HepG2 (cell line): ENCODE results near the gene VWA1. TPM values are rescaled to one million over a fixed set of nuclear protein-coding genes. Genes with fewer than 3 reads are reported as not detected.

Experiments used
- BCL6 ChIP-seq: IDR thresholded peaks from 2 replicates; pipeline ENCODE4 v1.6.1; 2016; ENCODE audit warnings: missing genetic modification reagents, missing compliant biosample characterization
- BRD4 ChIP-seq: sonication (generic); formaldehyde crosslinking; IDR thresholded peaks from 2 replicates; pipeline ENCODE4 v1.4.0; 2020; ENCODE audit warnings: missing genetic modification reagents
- ETV6 ChIP-seq: sonication (generic); formaldehyde crosslinking; conservative IDR thresholded peaks from 2 replicates; pipeline ENCODE4 v1.4.0; 2020; ENCODE audit warnings: missing genetic modification reagents
- MTA1 ChIP-seq: sonication (generic); formaldehyde crosslinking; IDR thresholded peaks from 2 replicates; pipeline ENCODE4 v1.4.0; 2020; ENCODE audit warnings: missing genetic modification reagents, mild to moderate bottlenecking, borderline replicate concordance
- NFATC3 ChIP-seq: sonication (generic); formaldehyde crosslinking; IDR thresholded peaks from 2 replicates; pipeline ENCODE4 v1.5.1; 2020; ENCODE audit warnings: mild to moderate bottlenecking, missing genetic modification reagents
- REPIN1 ChIP-seq: sonication (generic); formaldehyde crosslinking; IDR thresholded peaks from 2 replicates; pipeline ENCODE4 v1.8.0; 2022; ENCODE audit warnings: missing genetic modification reagents, low read depth, mild to moderate bottlenecking, borderline replicate concordance
- ZEB1 ChIP-seq: IDR thresholded peaks from 2 replicates; pipeline ENCODE4 v1.6.1; 2012; ENCODE audit warnings: mild to moderate bottlenecking, low read depth, inconsistent platforms; ENCODE audit not compliant: insufficient replicate concordance
- ZNF569 ChIP-seq: sonication (generic); formaldehyde crosslinking; IDR thresholded peaks from 2 replicates; pipeline ENCODE4 v1.5.0; 2020; ENCODE audit warnings: mild to moderate bottlenecking, missing genetic modification reagents, moderate library complexity, borderline replicate concordance
- ZNF660 ChIP-seq: sonication (generic); formaldehyde crosslinking; IDR thresholded peaks from 2 replicates; pipeline ENCODE4 v1.5.1; 2020; ENCODE audit warnings: mild to moderate bottlenecking, low read depth, missing genetic modification reagents, borderline replicate concordance
- ZNF670 ChIP-seq: sonication (generic); formaldehyde crosslinking; IDR thresholded peaks from 2 replicates; pipeline ENCODE4 v1.8.0; 2022; ENCODE audit warnings: mild to moderate bottlenecking, missing genetic modification reagents, borderline replicate concordance
- ZNF788 ChIP-seq: sonication (generic); formaldehyde crosslinking; IDR thresholded peaks from 2 replicates; pipeline ENCODE4 v1.5.0; 2020; ENCODE audit warnings: mild to moderate bottlenecking, missing genetic modification reagents, borderline replicate concordance
- polyA plus RNA-seq, 8 experiments: library from polyadenylated mRNA; depleted of rRNA in 3 of 8; stranded (reverse) in 7 of 8; unstranded in 1 of 8; fragments of >200 nt; fragmentation: Illumina TruSeq in 4 of 8; extraction: Trizol in 4 of 8; gene quantifications; 2 replicates each; pipeline versions ENCODE4 v1.2.1 to v1.2.3, GENCODE V29; 2011 to 2016; ENCODE audit warnings: low read depth in 4 of 8, missing spikeins in 1 of 8, mixed read lengths in 1 of 8; ENCODE audit not compliant: insufficient read depth in 1 of 8
- total RNA-seq, 5 experiments: library from RNA; depleted of rRNA; stranded (reverse); fragments of >200 nt; fragmentation: Illumina TruSeq; extraction: Trizol; gene quantifications; 2 replicates each; pipeline ENCODE4 v1.2.3, GENCODE V29; 2016; ENCODE audit warnings: low read depth in 1 of 5
- TF ChIP-seq, protein P1 (sequence below): sonication (generic); formaldehyde crosslinking; IDR thresholded peaks from 2 replicates; pipeline ENCODE4 v1.8.0; 2022; ENCODE audit warnings: mild to moderate bottlenecking, missing genetic modification reagents; ENCODE audit not compliant: insufficient replicate concordance
- TF ChIP-seq, protein P2 (sequence below): IDR thresholded peaks from 2 replicates; pipeline ENCODE4 v1.6.1; 2016; ENCODE audit warnings: missing compliant biosample characterization, missing genetic modification reagents, borderline replicate concordance
- TF ChIP-seq, protein P3 (sequence below): sonication (generic); formaldehyde crosslinking; IDR thresholded peaks from 2 replicates; pipeline ENCODE4 v1.4.0; 2020; ENCODE audit warnings: missing genetic modification reagents
- TF ChIP-seq, protein P4 (sequence below): sonication (generic); formaldehyde crosslinking; IDR thresholded peaks from 2 replicates; pipeline ENCODE4 v1.5.1; 2020; ENCODE audit warnings: mild to moderate bottlenecking, missing genetic modification reagents
- TF ChIP-seq, protein P5 (sequence below): sonication (generic); formaldehyde crosslinking; IDR thresholded peaks from 2 replicates; pipeline ENCODE4 v1.5.1; 2020; ENCODE audit warnings: mild to moderate bottlenecking, missing genetic modification reagents, moderate library complexity
- TF ChIP-seq, protein P6 (sequence below): sonication (generic); formaldehyde crosslinking; IDR thresholded peaks from 2 replicates; pipeline ENCODE4 v1.8.0; 2022; ENCODE audit warnings: missing genetic modification reagents, low read depth, mild to moderate bottlenecking, borderline replicate concordance

Gene VWA1
- total and polyA plus RNA-seq, 2 of the 13 experiments (the other 11 are each of a cell fraction or from before 2014, with no cell fraction given), result 40.9 to 57.5 TPM

DNA sequence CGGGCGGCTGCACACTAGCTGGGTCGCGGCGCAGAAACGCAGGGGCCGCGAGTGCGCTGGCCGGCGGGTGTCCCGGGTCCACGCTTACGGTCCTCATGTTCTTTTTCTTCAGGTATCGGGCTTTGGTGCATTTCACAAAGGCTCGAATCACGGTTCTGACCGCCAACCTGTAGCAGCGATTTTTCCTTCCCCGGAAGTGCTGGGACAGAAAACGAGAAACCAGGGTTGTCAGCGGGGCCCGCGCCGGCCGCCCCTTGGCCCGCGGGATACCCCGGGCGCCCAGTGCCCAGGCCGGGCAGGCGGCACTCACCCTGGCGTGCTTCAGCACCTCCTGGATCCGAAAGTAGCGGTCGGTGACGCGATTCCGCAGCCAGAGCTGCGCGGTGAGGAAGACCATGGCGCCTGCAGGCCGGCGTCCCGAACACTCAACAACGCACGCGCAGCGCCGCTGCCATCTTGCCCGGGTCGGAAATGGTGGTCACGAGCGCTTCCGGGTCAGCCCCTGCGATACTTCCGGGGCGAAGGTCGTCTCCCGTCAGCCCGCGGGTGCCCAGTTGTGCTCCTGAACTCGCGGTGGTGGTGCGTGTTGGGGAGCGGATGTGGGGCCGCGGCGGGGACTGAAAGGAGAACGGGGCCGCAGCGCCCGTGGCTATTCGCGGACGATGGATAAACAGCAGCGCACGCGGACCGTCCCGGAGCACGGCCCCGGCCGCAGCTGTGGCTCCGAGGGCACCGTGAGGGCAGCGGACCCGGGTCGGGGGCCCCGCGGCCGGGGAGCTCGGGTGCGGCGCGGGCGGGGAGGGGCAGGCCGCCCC is 28.5 kb upstream of the VWA1 start, which contains the start of gene MRPL20 (continued):
- TF ChIP-seq, protein P1, sequence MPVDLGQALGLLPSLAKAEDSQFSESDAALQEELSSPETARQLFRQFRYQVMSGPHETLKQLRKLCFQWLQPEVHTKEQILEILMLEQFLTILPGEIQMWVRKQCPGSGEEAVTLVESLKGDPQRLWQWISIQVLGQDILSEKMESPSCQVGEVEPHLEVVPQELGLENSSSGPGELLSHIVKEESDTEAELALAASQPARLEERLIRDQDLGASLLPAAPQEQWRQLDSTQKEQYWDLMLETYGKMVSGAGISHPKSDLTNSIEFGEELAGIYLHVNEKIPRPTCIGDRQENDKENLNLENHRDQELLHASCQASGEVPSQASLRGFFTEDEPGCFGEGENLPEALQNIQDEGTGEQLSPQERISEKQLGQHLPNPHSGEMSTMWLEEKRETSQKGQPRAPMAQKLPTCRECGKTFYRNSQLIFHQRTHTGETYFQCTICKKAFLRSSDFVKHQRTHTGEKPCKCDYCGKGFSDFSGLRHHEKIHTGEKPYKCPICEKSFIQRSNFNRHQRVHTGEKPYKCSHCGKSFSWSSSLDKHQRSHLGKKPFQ (CRISPR knock-in tag), result peak; percentile 44
- TF ChIP-seq MTA1 (CRISPR knock-in tag) (peak; percentile 46; the same call in 1 of the 2 replicates), BRD4 (CRISPR knock-in tag) (peak; percentile 89), ZNF670 (peak; percentile 95), ZNF788 (CRISPR knock-in tag) (peak; percentile 87), ZEB1 (no peak), NFATC3 (CRISPR knock-in tag) (no peak; the same call in 1 of the 2 replicates), BCL6 (CRISPR knock-in tag) (peak; percentile 50; the same call in 1 of the 2 replicates), ZNF660 (CRISPR knock-in tag) (no peak), REPIN1 (CRISPR knock-in tag) (peak; percentile 92), ETV6 (CRISPR knock-in tag) (peak; percentile 82), ZNF569 (CRISPR knock-in tag) (no peak)
- TF ChIP-seq, protein P2, sequence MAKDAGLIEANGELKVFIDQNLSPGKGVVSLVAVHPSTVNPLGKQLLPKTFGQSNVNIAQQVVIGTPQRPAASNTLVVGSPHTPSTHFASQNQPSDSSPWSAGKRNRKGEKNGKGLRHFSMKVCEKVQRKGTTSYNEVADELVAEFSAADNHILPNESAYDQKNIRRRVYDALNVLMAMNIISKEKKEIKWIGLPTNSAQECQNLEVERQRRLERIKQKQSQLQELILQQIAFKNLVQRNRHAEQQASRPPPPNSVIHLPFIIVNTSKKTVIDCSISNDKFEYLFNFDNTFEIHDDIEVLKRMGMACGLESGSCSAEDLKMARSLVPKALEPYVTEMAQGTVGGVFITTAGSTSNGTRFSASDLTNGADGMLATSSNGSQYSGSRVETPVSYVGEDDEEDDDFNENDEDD (CRISPR knock-in tag), result peak; percentile 70; the same call in 1 of the 2 replicates
- TF ChIP-seq, protein P3, sequence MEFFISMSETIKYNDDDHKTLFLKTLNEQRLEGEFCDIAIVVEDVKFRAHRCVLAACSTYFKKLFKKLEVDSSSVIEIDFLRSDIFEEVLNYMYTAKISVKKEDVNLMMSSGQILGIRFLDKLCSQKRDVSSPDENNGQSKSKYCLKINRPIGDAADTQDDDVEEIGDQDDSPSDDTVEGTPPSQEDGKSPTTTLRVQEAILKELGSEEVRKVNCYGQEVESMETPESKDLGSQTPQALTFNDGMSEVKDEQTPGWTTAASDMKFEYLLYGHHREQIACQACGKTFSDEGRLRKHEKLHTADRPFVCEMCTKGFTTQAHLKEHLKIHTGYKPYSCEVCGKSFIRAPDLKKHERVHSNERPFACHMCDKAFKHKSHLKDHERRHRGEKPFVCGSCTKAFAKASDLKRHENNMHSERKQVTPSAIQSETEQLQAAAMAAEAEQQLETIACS, result 0 out of 2 replicates have a peak, but pooled peaks have one; percentile 26
- TF ChIP-seq, protein P4, sequence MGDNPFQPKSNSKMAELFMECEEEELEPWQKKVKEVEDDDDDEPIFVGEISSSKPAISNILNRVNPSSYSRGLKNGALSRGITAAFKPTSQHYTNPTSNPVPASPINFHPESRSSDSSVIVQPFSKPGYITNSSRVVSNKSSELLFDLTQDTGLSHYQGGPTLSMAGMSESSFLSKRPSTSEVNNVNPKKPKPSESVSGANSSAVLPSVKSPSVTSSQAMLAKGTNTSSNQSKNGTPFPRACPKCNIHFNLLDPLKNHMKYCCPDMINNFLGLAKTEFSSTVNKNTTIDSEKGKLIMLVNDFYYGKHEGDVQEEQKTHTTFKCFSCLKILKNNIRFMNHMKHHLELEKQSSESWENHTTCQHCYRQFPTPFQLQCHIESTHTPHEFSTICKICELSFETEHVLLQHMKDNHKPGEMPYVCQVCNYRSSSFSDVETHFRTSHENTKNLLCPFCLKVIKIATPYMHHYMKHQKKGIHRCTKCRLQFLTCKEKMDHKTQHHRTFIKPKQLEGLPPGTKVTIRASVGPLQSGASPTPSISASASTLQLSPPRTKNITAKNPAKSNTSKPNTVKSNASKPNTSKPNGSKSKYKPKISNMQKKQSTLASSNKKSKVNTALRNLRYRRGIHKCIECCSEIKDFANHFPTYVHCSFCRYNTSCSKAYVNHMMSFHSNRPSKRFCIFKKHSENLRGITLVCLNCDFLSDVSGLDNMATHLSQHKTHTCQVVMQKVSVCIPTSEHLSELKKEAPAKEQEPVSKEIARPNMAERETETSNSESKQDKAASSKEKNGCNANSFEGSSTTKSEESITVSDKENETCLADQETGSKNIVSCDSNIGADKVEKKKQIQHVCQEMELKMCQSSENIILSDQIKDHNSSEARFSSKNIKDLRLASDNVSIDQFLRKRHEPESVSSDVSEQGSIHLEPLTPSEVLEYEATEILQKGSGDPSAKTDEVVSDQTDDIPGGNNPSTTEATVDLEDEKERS (CRISPR knock-in tag), result 0 out of 2 replicates have a peak, but pooled peaks have one; percentile 0
- TF ChIP-seq, protein P5, sequence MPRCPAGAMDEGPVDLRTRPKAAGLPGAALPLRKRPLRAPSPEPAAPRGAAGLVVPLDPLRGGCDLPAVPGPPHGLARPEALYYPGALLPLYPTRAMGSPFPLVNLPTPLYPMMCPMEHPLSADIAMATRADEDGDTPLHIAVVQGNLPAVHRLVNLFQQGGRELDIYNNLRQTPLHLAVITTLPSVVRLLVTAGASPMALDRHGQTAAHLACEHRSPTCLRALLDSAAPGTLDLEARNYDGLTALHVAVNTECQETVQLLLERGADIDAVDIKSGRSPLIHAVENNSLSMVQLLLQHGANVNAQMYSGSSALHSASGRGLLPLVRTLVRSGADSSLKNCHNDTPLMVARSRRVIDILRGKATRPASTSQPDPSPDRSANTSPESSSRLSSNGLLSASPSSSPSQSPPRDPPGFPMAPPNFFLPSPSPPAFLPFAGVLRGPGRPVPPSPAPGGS, result peak; percentile 75; the same call in 1 of the 2 replicates
- TF ChIP-seq, protein P6, sequence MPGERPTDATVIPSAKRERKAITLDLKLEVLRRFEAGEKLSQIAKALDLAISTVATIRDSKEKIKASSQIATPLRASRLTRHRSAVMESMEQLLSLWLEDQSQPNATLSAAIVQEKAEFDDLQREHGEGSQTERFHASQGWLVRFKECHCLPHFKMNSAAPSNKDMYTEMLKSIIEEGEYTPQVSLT (CRISPR knock-in tag), result no peak
